Measurements from ENCODE around the gene MSH3. TPM values are rescaled to one million over a fixed set of nuclear protein-coding genes. Genes with fewer than 3 reads are reported as not detected.

The MSH3 gene
- total RNA-seq, 1 donor from 2014 or later: 15.4 TPM

- no peak overlapping the region for H2AFZ ChIP-seq (ENCODE audit: low read depth, low read length)
- no peak overlapping the region for H3K9ac ChIP-seq (ENCODE audit: low read length)
- no peaks in the 10 kb centered on the region for H3K36me3 ChIP-seq (ENCODE audit: insufficient read depth, low read length)
- peak overlapping the region; percentile 30 for H3K27ac Mint-ChIP-seq (ENCODE audit: unreplicated experiment)
- peak; percentile 83 for DNase-seq (ENCODE audit: low read depth)
- no peak overlapping the region for H3K4me3 ChIP-seq (ENCODE audit: insufficient read depth, low read depth, low read length)
- H3K36me3 Mint-ChIP-seq (ENCODE audit: low read depth, unreplicated experiment): no peaks in the 10 kb centered on the region
- no peak for TF ChIP-seq EZH2 (IDR thresholded peaks at IDR 0.05; ENCODE audit: insufficient read depth, low read length)
- TF ChIP-seq, protein P1, sequence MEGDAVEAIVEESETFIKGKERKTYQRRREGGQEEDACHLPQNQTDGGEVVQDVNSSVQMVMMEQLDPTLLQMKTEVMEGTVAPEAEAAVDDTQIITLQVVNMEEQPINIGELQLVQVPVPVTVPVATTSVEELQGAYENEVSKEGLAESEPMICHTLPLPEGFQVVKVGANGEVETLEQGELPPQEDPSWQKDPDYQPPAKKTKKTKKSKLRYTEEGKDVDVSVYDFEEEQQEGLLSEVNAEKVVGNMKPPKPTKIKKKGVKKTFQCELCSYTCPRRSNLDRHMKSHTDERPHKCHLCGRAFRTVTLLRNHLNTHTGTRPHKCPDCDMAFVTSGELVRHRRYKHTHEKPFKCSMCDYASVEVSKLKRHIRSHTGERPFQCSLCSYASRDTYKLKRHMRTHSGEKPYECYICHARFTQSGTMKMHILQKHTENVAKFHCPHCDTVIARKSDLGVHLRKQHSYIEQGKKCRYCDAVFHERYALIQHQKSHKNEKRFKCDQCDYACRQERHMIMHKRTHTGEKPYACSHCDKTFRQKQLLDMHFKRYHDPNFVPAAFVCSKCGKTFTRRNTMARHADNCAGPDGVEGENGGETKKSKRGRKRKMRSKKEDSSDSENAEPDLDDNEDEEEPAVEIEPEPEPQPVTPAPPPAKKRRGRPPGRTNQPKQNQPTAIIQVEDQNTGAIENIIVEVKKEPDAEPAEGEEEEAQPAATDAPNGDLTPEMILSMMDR (IDR thresholded peaks at IDR 0.05; ENCODE audit: insufficient read depth, low read depth, low read length): no peak
- peaks cover 4% of the 10 kb centered on the region for H3K4me1 ChIP-seq (ENCODE audit: insufficient read depth, low read length)
- H3K9me3 Mint-ChIP-seq (ENCODE audit: unreplicated experiment): no peaks in the 10 kb centered on the region
- no peaks in the 10 kb centered on the region for H3K79me2 ChIP-seq (ENCODE audit: insufficient read depth, low read length)
- H3K4me3 Mint-ChIP-seq (ENCODE audit: unreplicated experiment): no peak overlapping the region
- peak overlapping the region; percentile 25 for H3K4me2 ChIP-seq (ENCODE audit: low read length)
- H3K9me3 ChIP-seq (ENCODE audit: insufficient read depth, low read depth, low read length): no peaks in the 10 kb centered on the region
- no peaks in the 10 kb centered on the region for H3K27me3 ChIP-seq (ENCODE audit: insufficient read depth, low read length)
- no peak overlapping the region for H3K27ac ChIP-seq (ENCODE audit: low read depth, low read length)
- H3K27me3 Mint-ChIP-seq (ENCODE audit: low read depth, unreplicated experiment): no peaks in the 10 kb centered on the region
- H4K20me1 ChIP-seq (ENCODE audit: insufficient read depth, low read length): no peaks in the 10 kb centered on the region
- no peak for FAIRE-seq
- H3K4me1 Mint-ChIP-seq (ENCODE audit: low read depth, unreplicated experiment): peaks cover 12% of the 10 kb centered on the region
Measured at GRCh38 chr5:80620211-80620610, 34.2 kb upstream of the MSH3 start.

DNA sequence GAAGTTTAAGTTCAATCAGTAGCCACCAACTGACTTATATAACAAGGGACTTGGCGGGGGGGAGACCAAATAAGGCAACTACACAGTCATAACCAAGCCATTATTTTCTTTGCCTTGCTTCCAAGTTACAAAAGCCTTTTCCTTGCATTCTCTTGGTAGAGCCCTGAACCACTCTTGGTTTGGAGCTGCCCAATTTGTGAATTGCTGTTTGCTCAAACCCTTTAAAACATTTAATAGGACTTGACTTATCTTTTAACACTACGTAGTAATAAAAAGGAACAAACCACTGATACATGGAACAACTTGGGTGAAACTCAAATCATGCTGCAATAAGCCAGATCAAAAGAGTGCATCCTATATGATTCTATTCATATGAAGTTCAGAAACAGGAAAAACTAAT, 31.7 kb upstream of the MSH3 start:
- H3K9me3 Mint-ChIP-seq (ENCODE audit: unreplicated experiment): no peaks in the 10 kb centered on the region
- Histone ChIP-seq H3K9ac (ENCODE audit: low read length) (no peak overlapping the region), H3K36me3 (ENCODE audit: insufficient read depth, low read length) (no peaks in the 10 kb centered on the region), H3K27me3 (ENCODE audit: insufficient read depth, low read length) (no peaks in the 10 kb centered on the region), H3K27ac (ENCODE audit: low read depth, low read length) (no peak overlapping the region), H3K4me3 (ENCODE audit: insufficient read depth, low read depth, low read length) (no peak overlapping the region), H3K4me2 (ENCODE audit: low read length) (no peak overlapping the region), H3K4me1 (ENCODE audit: insufficient read depth, low read length) (peaks cover 4% of the 10 kb centered on the region), H3K9me3 (ENCODE audit: insufficient read depth, low read depth, low read length) (no peaks in the 10 kb centered on the region), H3K79me2 (ENCODE audit: insufficient read depth, low read length) (no peaks in the 10 kb centered on the region), H2AFZ (ENCODE audit: low read depth, low read length) (no peak overlapping the region), H4K20me1 (ENCODE audit: insufficient read depth, low read length) (no peaks in the 10 kb centered on the region)
- H3K4me3 Mint-ChIP-seq (ENCODE audit: unreplicated experiment): no peak overlapping the region
- DNase-seq (ENCODE audit: low read depth) (no peak), FAIRE-seq (no peak)
- TF ChIP-seq, protein P1 (IDR thresholded peaks at IDR 0.05; ENCODE audit: insufficient read depth, low read depth, low read length): no peak
- no peak for TF ChIP-seq EZH2 (IDR thresholded peaks at IDR 0.05; ENCODE audit: insufficient read depth, low read length)
- peaks cover 12% of the 10 kb centered on the region for H3K4me1 Mint-ChIP-seq (ENCODE audit: low read depth, unreplicated experiment)
- no peak overlapping the region for H3K27ac Mint-ChIP-seq (ENCODE audit: unreplicated experiment)
- H3K27me3 Mint-ChIP-seq (ENCODE audit: low read depth, unreplicated experiment): no peaks in the 10 kb centered on the region
- peaks cover 2% of the 10 kb centered on the region for H3K36me3 Mint-ChIP-seq (ENCODE audit: low read depth, unreplicated experiment)

DNA sequence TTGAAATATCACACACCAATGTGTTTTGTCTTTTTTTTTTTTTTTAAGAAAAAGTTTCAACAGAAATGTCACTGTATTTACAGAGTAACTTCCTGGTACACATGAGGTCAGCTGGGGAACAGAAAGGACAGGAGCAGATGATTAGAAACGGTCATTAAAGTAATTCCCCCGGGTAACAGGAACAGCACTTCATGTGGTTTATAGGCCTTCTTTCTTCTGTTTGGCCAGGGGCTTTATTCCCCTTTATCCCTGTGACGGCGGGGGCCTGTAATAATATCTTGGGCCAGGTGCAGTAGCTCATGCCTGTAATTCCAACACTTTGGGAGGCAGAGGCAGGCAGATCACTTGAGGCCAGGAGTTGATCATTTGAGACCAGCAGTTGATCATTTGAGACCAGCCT, 30.5 kb upstream of the MSH3 start:
- H3K4me1 Mint-ChIP-seq (ENCODE audit: low read depth, unreplicated experiment): peaks cover 12% of the 10 kb centered on the region
- no peak for FAIRE-seq

More for the DNA sequence above, 30.5 kb upstream of the MSH3 start:
- peaks cover 2% of the 10 kb centered on the region for H3K36me3 Mint-ChIP-seq (ENCODE audit: low read depth, unreplicated experiment)
- H3K27me3 Mint-ChIP-seq (ENCODE audit: low read depth, unreplicated experiment): no peaks in the 10 kb centered on the region
- H3K9ac ChIP-seq (ENCODE audit: low read length): no peak overlapping the region
- H3K9me3 ChIP-seq (ENCODE audit: insufficient read depth, low read depth, low read length): no peaks in the 10 kb centered on the region
- H3K27ac ChIP-seq (ENCODE audit: low read depth, low read length): no peak overlapping the region
- H3K9me3 Mint-ChIP-seq (ENCODE audit: unreplicated experiment): no peaks in the 10 kb centered on the region
- no peaks in the 10 kb centered on the region for H3K27me3 ChIP-seq (ENCODE audit: insufficient read depth, low read length)
- no peaks in the 10 kb centered on the region for H3K79me2 ChIP-seq (ENCODE audit: insufficient read depth, low read length)
- no peaks in the 10 kb centered on the region for H3K36me3 ChIP-seq (ENCODE audit: insufficient read depth, low read length)
- DNase-seq (ENCODE audit: low read depth): no peak
- peaks cover 4% of the 10 kb centered on the region for H3K4me1 ChIP-seq (ENCODE audit: insufficient read depth, low read length)
- no peak overlapping the region for H3K27ac Mint-ChIP-seq (ENCODE audit: unreplicated experiment)
- no peak overlapping the region for H3K4me3 ChIP-seq (ENCODE audit: insufficient read depth, low read depth, low read length)
- H3K4me2 ChIP-seq (ENCODE audit: low read length): no peak overlapping the region
- TF ChIP-seq EZH2 (IDR thresholded peaks at IDR 0.05; ENCODE audit: insufficient read depth, low read length): no peak
- TF ChIP-seq, protein P1 (IDR thresholded peaks at IDR 0.05; ENCODE audit: insufficient read depth, low read depth, low read length): no peak
- H4K20me1 ChIP-seq (ENCODE audit: insufficient read depth, low read length): no peaks in the 10 kb centered on the region
- H2AFZ ChIP-seq (ENCODE audit: low read depth, low read length): no peak overlapping the region
- no peak overlapping the region for H3K4me3 Mint-ChIP-seq (ENCODE audit: unreplicated experiment)
